HG03442 (cell line): ENCODE measurements around the gene MAN1B1.
"Not testable (repeated sequence)": the region's sequence is repeated elsewhere in the genome, so short reads cannot be mapped to it uniquely, and the experiment has no call there.

ENCODE experiments used
- ATAC-seq: cut with Tn5 transposase; IDR thresholded peaks from one replicate; pipeline ENCODE4 v1.9.1; 2021; ENCODE audit warnings: mild to moderate bottlenecking, moderate library complexity; ENCODE audit not compliant: unreplicated experiment

Gene MAN1B1

DNA sequence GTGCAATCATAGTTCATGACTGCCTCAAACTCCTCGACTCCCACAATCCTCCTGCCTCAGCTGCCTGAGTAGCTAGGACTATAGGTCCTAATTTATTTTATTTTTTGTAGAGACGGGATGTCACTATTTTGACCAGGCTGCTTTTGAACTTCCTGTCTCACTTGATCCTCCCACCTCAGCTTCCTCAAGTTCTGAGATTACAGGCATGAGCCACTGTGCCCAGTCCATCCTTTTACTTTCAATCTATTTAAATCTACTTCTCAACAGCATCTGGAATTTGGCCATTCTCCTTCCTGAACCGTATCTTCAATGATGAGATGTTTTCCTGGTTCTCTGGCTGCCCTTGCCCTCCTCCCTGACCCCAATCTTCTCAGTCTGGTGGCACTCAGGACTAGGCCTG, 40.0 kb downstream of the MAN1B1 start:
- no peak for ATAC-seq

DNA sequence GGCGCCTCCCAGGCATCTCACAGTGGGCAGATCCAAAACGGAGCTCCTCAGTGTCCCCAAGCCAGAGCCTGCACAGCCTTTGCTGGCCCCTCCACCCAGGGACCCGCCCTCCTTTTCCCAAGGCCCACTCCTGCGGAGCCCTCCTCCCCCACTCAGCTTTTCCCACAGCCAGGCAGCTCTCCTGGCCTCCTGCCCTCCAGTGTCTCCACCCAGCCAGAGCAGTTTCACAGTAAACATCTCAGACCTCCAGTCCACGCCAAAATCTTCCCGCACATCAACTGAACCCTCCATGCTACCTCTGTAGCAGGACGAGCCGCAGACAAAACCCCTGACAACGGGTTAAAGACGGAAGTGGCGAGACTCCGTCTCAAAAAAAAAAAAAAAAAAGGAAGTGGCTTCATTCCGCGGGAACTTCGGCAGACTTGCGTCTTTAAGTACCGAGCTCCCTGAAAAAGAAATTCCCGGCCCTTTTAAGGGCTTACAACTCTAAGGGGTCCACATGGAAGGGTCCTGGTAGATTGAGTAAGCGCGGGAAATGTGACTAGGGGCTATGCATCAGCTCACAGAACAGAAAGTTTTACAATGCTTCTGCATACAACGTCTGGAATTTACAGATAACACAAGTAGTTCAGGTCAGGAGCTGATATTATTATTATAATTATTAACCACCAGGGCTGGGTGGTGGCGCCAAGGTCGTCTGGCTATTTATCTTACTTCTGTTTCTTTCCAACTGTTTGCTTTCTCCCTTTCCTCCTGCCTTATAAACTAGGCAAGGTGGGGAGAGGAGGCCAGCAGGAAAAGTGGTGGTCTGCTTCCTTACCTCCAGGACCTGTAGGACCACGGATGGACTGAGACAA, 40.7 kb downstream of the MAN1B1 start:
- ATAC-seq: no peak

DNA sequence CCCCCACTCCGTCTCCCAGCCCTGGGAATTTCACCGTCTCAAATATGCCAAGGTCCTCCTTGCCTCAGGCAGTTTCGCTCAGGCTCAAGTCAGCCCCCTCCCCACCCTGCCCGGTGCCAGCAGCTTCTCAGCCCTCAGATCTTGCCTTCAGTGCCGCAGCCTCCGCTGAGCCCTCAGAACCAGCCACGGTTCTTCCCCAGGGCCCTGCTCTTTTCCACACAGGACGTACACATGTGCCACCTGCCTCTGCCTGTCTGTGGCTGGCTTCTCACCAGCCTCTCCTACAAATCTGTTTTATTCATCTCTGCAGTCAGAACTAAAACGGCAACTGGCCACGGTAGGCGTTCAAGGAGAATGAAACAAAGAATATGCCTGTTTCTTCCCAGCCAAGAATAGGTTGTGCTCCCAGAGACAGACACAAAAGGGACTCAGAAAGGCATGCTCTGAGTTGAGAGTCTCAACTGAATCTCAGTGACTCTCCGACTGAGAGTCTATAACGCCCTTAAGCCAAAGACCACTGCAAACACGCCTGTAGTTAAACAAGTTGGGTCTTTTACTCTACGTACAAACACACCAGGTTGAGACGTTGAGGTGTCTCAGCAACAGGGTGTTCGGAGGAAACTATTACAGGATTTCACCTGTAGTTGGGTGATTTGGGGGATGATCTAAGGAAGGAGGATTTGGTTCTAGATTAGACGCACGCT, 41.5 kb downstream of the MAN1B1 start:
- ATAC-seq: no peak

DNA sequence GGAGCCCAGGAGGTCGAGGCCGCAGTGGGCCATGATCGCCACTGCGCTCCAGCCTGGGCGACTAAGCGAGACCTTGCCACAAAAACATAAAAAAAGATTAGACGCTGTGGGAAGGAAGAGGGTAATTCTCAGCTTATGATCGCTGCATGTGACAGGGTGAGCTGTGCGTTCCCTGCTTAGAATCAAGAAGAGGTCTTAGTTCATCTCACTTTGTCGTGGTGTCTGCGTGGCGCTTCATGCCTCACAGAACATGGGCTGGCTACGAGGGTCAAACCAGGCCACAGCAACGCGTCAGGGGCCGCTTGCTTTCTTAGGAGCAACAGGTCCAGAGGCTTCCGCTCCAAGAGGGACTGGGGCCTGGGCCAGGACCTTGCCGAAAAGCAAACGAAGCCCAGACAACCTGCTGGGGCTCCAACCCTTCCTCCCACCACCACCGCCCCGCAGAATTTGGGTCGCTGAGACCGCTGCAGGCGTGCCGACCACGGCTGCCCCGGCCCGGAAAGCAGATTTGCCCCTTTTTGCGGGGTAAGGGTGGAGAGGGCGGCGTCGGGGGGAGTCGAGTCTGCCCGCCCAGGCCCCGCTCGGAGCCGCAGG, 42.2 kb downstream of the MAN1B1 start:
- peak; percentile 7 for ATAC-seq

DNA sequence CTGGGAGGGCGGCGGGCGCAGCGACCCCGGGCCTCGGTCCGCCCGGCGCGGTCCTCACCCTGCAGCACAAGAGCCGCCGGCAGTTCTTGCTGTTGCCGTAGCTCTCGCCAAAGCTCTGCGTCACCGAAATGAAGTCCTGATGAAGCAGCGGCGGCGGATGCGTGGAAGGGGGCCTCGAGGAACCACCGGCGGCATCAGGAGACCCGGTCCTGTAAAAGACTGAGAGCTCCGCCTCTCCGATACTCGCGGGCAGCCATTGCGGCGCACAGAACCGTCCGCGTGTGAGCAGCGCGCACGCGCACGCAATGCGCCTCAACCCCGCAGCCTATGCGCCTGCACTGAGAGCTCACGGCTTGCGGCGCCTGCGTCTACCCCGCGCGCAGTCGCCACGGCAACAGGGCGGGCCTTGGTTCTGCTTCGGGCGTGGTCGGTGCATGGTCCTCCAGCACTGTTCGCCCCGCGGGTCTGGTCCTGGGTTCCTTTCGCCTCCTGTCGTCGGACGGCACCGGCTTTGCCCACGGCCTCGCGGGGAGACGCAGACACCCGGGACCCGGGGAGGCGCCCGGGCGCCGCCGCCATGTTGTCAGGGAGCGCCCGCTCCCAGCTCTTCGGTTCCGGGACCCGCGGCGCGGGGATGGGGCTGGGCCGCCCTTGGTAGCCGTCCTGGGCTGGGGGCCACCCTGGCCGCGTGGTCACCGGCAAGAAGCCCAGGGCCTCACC, 42.8 kb downstream of the MAN1B1 start:
- ATAC-seq: peak; percentile 76

DNA sequence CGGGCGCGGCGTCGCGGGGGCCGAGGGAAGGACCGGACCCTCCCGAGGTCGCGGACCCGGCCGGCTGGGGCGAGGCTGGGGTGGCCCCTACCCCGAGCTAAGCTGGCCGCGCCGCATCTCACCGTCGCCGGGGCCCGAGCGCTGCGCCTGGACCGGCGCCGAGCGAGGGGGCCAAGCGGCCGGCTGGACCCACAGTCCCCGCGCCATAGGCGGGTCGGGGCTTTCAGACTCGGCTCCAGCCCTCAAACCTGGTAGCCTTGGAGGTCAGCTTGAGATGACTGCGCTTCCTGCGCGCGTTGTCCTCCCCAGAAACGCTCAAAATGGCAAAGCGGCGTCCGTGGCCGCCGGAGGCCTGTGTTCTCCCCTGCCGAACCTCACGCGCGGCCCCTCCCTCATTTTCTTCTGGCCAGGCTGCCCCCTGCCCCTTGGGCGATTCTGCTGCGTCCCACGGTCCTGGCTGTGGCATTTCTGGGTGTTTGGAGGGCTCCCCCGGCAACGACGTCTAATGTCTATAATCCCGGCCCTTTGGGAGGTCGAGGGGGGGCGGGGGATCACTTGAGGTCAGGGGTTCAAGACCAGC, 43.5 kb downstream of the MAN1B1 start:
- no peak for ATAC-seq

DNA sequence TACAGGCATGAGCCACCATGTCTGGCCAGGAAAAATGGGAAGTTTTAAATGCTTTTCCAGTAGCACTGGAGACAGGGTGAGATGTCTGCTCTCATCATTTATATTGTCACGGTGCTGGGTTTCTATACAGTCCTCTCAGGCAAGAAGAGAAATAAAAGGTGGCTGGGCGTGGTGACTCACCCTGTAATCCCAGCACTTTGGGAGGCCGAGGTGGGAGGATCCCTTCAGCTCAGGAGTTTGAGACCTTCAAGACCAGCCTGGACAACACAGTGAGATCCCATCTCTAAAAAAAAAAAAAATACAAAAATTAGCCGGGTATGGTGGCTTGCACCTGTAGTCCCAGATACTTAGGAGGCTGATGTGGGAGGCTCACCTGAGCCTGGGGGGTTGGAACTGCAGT, 47.4 kb downstream of the MAN1B1 start:
- ATAC-seq: no peak

DNA sequence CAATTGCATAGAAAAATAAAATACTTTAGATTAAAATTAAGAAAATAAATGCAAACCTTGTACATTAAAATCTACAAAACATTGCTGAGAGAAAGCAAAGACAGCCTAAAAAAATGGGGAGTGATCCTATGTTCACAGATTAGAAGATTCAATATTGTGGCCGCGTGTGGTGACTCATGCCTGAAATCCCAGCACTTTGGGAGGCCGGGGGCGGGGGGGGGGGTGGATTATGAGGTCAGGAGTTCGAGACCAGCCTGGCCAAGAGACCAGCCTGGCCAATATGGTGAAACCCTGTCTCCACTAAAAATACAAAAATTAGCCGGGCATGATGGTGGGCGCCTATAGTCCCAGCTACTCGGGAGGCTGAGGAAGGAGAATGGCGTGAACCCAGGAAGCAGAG, 48.4 kb downstream of the MAN1B1 start:
- ATAC-seq: not testable (repeated sequence)

DNA sequence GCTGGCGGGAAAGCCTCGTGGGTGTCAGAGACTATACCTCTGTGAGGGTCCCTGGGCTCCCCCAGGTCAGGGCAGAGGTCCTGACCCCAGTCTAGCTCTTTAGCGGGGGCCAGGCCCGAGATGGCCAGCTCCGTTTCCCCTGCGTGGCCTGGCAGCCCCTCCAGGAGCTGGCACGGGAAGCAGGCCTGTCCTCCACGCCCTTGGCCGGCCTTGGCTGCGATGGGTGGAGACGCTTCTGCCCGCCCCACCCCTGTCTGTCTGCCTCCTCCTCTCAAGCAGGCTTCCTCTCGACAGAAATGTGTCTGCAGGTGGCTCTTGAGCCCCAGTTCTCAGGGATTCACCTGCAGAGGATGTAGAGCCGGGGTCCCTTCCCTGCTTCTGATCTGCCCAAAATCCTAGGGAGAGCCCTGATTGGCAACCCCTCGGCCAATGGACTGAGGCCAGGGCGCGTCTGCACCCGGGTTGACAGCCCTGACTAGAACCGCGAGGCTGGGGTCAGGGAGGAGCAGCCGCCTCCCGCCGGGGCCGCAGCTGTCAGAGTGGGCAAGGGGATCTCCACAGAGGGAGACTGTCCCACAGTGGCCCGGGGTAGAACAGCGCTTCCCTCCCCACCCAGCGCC, 49.6 kb downstream of the MAN1B1 start:
- ATAC-seq: no peak

DNA sequence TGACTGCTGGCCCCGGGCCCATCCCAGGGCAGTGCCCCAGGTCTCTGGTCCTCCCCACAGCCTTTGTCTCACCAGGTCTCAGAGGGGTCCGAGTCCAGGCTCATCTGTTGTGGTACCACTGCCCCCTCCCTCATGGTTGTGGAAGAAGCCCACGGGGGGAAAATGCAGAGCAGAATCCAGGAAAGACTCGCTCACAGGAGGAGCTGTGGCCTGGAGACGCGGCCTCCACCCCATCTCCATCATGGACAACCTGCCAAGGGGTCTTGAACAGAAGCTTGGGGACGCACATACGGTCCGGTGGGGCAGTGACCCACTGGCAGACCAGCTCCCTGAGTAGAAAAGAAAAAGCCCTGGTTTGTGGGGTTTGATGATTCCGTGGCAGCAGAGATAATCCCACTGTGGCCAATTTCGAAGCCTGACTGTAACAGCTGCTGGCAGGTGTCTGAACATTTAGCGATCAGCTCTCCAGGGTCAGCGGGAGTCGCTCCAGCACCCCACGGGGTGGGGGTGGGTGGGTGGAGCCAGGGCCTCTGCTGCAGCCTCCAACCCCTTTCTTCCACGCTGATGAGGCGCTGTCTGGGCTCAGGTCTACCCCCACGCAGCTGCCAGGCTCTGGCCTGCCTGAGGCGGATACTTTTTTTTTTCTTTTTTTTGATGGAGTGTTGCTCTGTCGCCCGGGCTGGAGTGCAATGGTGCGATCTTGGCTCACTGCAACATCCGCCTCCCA, 50.3 kb downstream of the MAN1B1 start:
- no peak for ATAC-seq

DNA sequence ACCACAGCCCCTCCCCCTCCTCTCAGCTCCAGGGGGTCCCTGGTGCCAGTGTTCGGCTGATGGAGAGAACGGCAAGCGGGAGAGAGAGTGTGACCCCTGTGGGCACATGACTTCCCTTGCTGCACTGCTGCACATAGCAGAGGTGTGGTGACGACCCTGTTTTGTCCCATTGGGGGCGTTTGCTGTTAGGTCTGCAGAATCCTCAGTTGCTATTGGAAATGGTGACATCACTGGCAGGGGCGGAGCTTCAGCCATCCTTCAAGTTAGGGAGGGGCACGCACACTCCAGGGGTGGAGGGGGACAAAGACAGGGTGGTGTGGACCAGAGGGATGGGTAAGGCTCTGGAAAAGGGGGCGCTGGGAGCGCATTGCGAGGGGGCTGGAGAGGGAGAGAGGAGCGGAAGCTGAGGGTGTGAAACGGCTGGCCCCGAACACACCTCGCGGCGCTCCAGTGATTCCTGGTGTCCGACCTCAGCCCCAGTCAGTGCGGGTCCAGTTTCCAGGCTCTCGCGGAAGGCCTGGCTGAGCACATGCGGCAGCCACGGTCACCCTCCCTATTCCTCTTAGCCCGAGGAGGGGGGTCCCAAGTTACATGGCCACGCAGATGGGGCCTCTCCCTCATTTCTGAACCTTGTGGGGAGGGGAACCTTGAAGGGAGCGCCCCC, 51.4 kb downstream of the MAN1B1 start:
- ATAC-seq: no peak

DNA sequence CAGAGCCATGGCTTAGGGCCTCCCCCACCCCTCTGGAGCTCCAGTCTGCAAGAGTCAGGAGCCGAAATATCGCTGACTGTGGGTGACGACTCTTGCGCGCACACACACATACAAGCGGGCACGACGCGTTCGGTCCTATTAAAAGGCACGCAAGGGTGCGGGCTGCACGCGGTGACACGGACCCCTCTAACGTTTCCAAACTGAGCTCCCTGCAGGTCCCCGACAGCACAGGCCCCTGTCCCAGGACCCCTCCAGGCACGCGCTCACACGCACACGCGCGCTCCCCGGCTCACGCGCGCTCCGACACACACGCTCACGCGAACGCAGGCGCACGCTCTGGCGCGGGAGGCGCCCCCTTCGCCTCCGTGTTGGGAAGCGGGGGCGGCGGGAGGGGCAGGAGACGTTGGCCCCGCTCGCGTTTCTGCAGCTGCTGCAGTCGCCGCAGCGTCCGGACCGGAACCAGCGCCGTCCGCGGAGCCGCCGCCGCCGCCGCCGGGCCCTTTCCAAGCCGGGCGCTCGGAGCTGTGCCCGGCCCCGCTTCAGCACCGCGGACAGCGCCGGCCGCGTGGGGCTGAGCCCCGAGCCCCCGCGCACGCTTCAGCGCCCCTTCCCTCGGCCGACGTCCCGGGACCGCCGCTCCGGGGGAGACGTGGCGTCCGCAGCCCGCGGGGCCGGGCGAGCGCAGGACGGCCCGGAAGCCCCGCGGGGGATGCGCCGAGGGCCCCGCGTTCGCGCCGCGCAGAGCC, 52.1 kb downstream of the MAN1B1 start, which contains the start of gene GRIN1:
GRIN1 (plus strand) TSS at position 433 of the 746 bp plus-strand sequence. CDS start 333 bp downstream, outside the sequence.
- no peak for ATAC-seq

DNA sequence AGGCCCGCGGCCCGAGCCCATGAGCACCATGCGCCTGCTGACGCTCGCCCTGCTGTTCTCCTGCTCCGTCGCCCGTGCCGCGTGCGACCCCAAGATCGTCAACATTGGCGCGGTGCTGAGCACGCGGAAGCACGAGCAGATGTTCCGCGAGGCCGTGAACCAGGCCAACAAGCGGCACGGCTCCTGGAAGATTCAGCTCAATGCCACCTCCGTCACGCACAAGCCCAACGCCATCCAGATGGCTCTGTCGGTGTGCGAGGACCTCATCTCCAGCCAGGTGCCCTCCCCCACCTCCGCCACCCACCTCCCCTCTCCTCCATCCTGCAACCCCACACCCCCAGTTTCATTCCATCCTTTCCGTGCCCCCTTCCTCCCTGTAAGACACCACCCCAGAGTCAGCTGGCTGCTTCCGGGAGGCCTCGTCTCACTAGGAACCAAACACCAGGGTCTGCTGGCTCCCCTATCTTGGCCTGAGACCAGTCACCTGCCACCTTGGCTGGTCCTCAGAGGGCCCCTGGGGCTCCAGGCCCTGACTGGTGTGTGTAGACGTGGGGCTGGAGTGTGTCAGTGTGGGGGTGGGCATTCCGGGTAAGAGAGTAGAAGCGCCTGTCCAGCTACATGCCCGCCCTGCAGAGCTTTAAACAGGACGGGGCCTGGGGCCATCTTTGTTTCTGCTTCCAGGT, 52.8 kb downstream of the MAN1B1 start:
- ATAC-seq: no peak

DNA sequence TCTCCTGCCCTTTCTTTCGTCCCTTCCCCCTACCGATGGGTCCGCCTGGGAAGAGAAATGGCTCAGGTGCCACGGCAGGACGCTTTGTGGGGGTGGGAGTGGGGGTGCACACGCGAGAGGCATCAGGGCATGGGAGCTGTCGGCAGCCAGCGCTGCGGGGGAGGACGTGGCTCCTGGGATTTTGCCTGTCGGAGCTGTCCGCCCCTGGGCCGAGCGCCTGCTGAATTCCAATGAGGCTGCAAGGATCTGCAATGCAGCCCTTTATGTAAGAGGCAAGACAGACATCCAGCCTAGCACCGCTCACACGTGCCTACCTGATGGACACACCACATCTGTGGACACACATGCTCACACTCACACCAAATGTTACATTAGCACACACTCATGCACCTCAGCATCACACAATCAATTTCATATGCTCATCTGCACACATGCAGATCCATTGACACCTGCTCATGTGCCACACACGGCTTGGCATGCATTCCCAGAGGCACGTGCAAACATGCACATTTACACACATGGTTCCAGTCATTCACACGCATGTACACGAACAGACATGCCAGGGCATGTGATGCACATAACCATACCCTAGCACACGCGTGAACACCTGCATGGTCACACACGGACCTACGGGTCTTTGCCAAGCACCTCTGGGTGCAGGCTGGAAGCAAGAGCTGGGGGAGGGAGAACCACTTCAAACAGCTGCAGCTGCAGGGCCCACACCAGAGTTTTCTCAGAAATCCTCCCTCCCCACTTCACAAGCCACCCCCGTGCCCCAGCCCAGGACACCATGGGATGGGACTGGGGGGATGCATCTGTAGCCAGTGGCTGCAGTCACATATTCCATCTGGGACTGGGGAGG, 53.6 kb downstream of the MAN1B1 start:
- no peak for ATAC-seq

DNA sequence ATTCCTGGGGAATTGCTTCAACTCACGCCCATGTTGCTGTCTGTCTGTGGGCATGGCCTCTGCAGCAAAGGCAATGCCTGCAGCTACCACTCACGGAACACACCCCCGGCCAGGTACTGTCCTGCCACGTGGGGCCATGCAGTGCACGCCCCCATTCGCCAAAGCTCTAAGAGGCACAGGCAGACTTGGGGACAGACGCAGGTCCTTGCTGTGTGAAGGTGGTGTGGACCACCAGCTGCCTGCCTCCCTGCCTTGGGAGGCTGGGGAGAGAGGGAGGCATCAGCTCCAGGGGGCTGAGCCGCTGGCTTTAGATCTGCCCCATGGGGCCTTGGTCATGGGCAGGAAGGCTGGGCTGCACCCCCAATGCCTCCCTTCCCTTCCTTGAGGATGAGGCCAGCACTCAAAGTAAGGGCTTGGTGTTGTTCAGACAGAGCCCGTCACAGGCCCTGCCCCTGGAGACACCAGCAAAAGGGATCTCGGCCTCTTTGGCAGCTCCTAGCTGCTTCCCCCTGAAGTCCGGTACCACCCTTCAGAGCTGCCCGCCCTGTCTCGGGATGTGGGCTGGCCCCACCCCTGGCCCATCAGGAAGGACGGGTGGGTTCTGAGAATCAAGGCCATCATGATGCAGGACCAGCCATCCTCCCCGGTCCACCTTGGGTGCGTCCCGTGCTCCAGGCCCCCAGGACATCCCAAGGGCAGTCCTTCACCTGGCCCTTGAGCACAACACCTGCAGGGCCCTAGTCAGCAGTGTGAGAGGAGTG, 54.4 kb downstream of the MAN1B1 start:
- ATAC-seq: no peak
